Lung (tissue), 12 donors: Measurements from ENCODE around the gene FKRP. TPM values are rescaled to one million over a fixed set of nuclear protein-coding genes. Genes with fewer than 3 reads are reported as not detected.

Experiments
- ATAC-seq: fragments of 200-7000 bp; cut with Tn5 transposase; one replicate; pipeline ENCODE4 v1.9.1; 2020; ENCODE audit warnings: moderate number of reproducible peaks; ENCODE audit not compliant: insufficient read depth, low FRiP score
- DNase-seq, 3 donors: peaks; one replicate each; pipeline ENCODE4 v3.0.0-alpha.2; 2013 to 2017
- H3K27ac ChIP-seq, 2 donors: one replicate each; pipeline ENCODE4 v1.5.1; 2013; ENCODE audit warnings: mild to moderate bottlenecking in 2 of 2, moderate library complexity in 2 of 2, control low read depth in 1 of 2, inconsistent platforms in 1 of 2, low read depth in 1 of 2, low read length in 1 of 2
- H3K27me3 ChIP-seq, 3 donors: one replicate each; pipeline ENCODE4 v1.5.1; 2013; ENCODE audit warnings: low read length in 2 of 3; ENCODE audit not compliant: control insufficient read depth in 3 of 3, insufficient read depth in 3 of 3
- H3K36me3 ChIP-seq, 4 donors: one replicate each; pipeline ENCODE4 v1.5.1; 2013; ENCODE audit warnings: low read length in 4 of 4, mild to moderate bottlenecking in 1 of 4, moderate library complexity in 1 of 4; ENCODE audit not compliant: control insufficient read depth in 4 of 4, insufficient read depth in 4 of 4
- H3K4me1 ChIP-seq, 5 donors: one replicate each; pipeline ENCODE4 v1.5.1; 2013; ENCODE audit warnings: low read length in 5 of 5, mild to moderate bottlenecking in 2 of 5, moderate library complexity in 1 of 5; ENCODE audit not compliant: control insufficient read depth in 5 of 5, insufficient read depth in 5 of 5
- H3K4me3 ChIP-seq: one replicate; pipeline ENCODE4 v1.5.1; 2013; ENCODE audit warnings: mild to moderate bottlenecking, control low read depth, moderate library complexity
- H3K9ac ChIP-seq, 2 donors: one replicate each; pipeline ENCODE4 v1.5.1; 2013; ENCODE audit warnings: low read length in 2 of 2, control low read depth in 1 of 2; ENCODE audit not compliant: insufficient read depth in 1 of 2
- H3K9me3 ChIP-seq, 4 donors: one replicate each; pipeline ENCODE4 v1.5.1; 2013; ENCODE audit warnings: low read length in 3 of 4, mild to moderate bottlenecking in 1 of 4, moderate library complexity in 1 of 4; ENCODE audit not compliant: control insufficient read depth in 4 of 4, insufficient read depth in 3 of 4
- WGBS, 2 donors: extraction: QIAGEN DNeasy Blood & Tissue Kit; methylation state at CpG; one replicate each; pipeline ENCODE4 v1.1.7; 2013; 5-methylcytosine and 5-hydroxymethylcytosine counted together
- polyA plus RNA-seq, 2 donors: library from polyadenylated mRNA; stranded (reverse); fragments of 200-250 nt; gene quantifications; one replicate each; pipeline ENCODE4 v1.2.1, GENCODE V29; 2013
- total RNA-seq, 2 donors: library from RNA; depleted of rRNA in 1 of 2; stranded (reverse); fragments of >200 nt in 1 of 2; gene quantifications; one replicate each; pipeline ENCODE4 v1.2.1, GENCODE V29; 2014 to 2021
- TF ChIP-seq, protein P1 (sequence below): IDR thresholded peaks from 2 replicates; pipeline ENCODE4 v1.5.1; 2012; ENCODE audit warnings: mild to moderate bottlenecking; ENCODE audit errors: control extremely low read depth, extremely low read depth
- donor health status: control.
- donor health status: control.
- donor health status: Bipolar disorder and iron deficiency.
- donor health status: healthy.
- donor health status: DM: yes; HTN: yes; CAD: no.

FKRP gene
- total and polyA plus RNA-seq, 4 donors: 10.8 to 23.9 (median 15.2) TPM

DNA sequence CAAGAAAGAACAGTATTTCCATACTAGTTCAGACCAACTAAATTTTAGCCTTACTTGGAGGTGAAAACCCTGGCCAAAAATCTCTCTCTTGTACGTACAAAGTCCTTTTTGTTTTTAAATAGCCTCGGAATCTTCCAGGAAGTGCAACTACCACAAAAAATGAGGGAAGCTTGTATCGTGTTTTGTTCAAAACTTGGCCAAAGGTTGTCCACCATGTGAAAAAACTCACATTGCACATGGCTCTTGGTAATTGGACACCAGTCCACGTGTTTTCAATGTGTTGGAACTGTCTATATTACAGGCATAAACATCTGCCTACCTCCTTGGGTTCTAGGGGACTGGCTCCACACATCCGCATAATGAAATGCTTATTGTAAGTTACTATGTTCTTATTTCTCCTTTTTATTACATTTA lies 15.6 kb downstream of the FKRP start:
- Histone ChIP-seq H3K36me3 (peaks cover 0 to 5% (median 4%) of the 10 kb centered on the region in 4 donors), H3K27me3 (no peaks in the 10 kb centered on the region), H3K4me3 (no peak overlapping the region), H3K27ac (no peak overlapping the region), H3K4me1 (peaks cover 0 to 7% (median 0%) of the 10 kb centered on the region in 5 donors), H3K9ac (no peak overlapping the region), H3K9me3 (no peaks in the 10 kb centered on the region)
- DNase-seq: peak in 2 of 3 donors; percentile 56 to 71
- TF ChIP-seq, protein P1, sequence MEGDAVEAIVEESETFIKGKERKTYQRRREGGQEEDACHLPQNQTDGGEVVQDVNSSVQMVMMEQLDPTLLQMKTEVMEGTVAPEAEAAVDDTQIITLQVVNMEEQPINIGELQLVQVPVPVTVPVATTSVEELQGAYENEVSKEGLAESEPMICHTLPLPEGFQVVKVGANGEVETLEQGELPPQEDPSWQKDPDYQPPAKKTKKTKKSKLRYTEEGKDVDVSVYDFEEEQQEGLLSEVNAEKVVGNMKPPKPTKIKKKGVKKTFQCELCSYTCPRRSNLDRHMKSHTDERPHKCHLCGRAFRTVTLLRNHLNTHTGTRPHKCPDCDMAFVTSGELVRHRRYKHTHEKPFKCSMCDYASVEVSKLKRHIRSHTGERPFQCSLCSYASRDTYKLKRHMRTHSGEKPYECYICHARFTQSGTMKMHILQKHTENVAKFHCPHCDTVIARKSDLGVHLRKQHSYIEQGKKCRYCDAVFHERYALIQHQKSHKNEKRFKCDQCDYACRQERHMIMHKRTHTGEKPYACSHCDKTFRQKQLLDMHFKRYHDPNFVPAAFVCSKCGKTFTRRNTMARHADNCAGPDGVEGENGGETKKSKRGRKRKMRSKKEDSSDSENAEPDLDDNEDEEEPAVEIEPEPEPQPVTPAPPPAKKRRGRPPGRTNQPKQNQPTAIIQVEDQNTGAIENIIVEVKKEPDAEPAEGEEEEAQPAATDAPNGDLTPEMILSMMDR: no peak
- no peak for ATAC-seq
- WGBS, 2 donors: 66 to 71% methylated on average over 5 of the region's 5 CpGs

DNA sequence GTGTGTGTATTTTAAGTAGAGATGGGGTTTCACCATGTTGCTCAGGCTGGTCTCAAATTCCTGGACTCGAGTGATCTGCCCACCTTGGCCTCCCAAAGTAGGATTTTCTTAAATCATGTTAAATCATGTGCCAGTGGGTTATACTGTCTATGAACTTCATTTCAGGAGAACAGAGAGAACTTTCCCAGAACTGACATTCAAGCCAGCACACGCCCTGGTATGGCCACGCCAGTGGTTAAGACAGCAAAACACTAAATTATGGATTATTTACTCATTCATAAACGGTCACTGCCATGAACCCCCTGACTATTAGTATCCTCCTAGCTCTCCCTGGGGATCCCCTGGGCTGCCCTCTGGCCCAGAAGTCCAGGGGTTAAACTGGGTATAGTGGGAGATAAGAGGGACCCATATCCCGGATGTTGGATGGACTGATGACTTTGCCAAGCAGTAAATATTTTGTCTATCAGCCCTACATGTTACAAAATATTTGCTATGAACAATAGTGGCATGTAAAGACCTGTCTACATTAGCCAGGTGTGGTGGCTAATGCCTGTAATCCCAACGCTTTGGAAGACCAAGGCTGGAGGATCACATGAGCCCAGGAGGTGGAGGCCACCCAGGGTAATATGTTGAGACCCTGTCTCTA lies 16.5 kb downstream of the FKRP start:
- no peaks in the 10 kb centered on the region for H3K9me3 ChIP-seq
- TF ChIP-seq, protein P1: no peak
- H3K27me3 ChIP-seq: no peaks in the 10 kb centered on the region
- H3K4me1 ChIP-seq: peaks cover 0 to 7% (median 0%) of the 10 kb centered on the region in 5 donors
- no peak overlapping the region for H3K4me3 ChIP-seq
- WGBS, 2 donors: 76 to 92% methylated on average over 6 of the region's 6 CpGs
- peaks cover 0 to 5% (median 1%) of the 10 kb centered on the region in 4 donors for H3K36me3 ChIP-seq
- ATAC-seq (no peak), DNase-seq (no peak)
- no peak overlapping the region for H3K27ac ChIP-seq
- no peak overlapping the region for H3K9ac ChIP-seq

DNA sequence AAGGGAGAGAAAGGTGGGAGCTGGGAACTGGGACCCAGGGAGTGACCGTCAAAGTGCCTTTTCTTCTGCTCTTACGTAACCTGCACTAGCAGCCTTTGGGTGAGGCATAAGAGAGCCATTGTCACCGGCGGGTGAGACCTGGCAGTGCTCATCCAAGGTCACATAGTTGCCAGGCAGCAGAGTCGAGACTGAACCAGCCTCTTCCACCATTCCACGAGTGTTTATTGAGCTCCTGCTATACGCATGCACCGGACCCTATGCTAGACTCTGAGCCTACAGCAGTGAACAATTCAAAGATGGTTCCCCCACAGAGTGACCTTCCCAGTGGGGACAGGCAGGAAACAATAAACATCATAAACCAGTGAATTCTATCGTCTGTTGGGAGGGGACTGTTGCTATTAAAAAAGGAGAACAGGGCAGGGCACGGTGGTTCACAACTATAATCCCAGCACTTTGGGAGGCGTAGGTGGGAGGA lies 19.0 kb downstream of the FKRP start:
- WGBS, 2 donors: 51 to 73% methylated on average over 11 of the region's 11 CpGs
- Histone ChIP-seq H3K9me3 (no peaks in the 10 kb centered on the region), H3K27ac (peak overlapping the region in 1 of 2 donors; percentile 14), H3K4me1 (peaks cover 0 to 6% (median 0%) of the 10 kb centered on the region in 5 donors), H3K9ac (no peak overlapping the region), H3K36me3 (no peaks in the 10 kb centered on the region), H3K27me3 (no peaks in the 10 kb centered on the region), H3K4me3 (no peak overlapping the region)
- TF ChIP-seq, protein P1: no peak
- DNase-seq: no peak
- no peak for ATAC-seq
